Adrenal gland (tissue), 12 donors: ENCODE data around the gene DDX18. TPM values are rescaled to one million over a fixed set of nuclear protein-coding genes. Genes with fewer than 3 reads are reported as not detected.

Source experiments
- DNase-seq, 7 donors: peaks; one replicate each; pipeline ENCODE4 v3.0.0-alpha.2; 2019 to 2020
- H3K27ac ChIP-seq, 5 donors: fragments of 200-600 bp; sonication (generic) in 4 of 5; 1 replicate in 3 of 5; 2 replicates in 2 of 5; pipeline versions ENCODE4 v1.5.1 to v1.8.0; 2016 to 2020; ENCODE audit warnings: mild to moderate bottlenecking in 1 of 5
- H3K27me3 ChIP-seq: fragments of 200-600 bp; 2 replicates; pipeline ENCODE4 v1.8.0; 2021
- H3K36me3 ChIP-seq, 2 donors: fragments of 200-600 bp; replicated peaks in 1 of 2; 1 replicate in 1 of 2; 2 replicates in 1 of 2; pipeline versions ENCODE4 v1.5.1 to v1.8.0; 2018 to 2022
- H3K4me1 ChIP-seq, 2 donors: fragments of 200-600 bp; replicated peaks in 1 of 2; 1 replicate in 1 of 2; 2 replicates in 1 of 2; pipeline versions ENCODE4 v1.5.1 to v1.8.0; 2018 to 2021
- H3K4me3 ChIP-seq, 4 donors: fragments of 200-600 bp; sonication (generic) in 3 of 4; one replicate each; pipeline ENCODE4 v1.5.1; 2016 to 2018
- H3K9me3 ChIP-seq, 3 donors: fragments of 200-600 bp; sonication (generic) in 1 of 3; replicated peaks in 1 of 3; 1 replicate in 2 of 3; 2 replicates in 1 of 3; pipeline versions ENCODE4 v1.5.1 to v1.8.0; 2016 to 2021
- POLR2A ChIP-seq, 2 donors: fragments of 450-650 bp; IDR thresholded peaks; one replicate each; pipeline ENCODE4 v1.6.1; 2017; ENCODE audit warnings: antibody characterized with exemption in 2 of 2, mild to moderate bottlenecking in 2 of 2, moderate library complexity in 1 of 2
- WGBS, 4 donors: extraction: QIAGEN DNeasy Blood & Tissue Kit in 2 of 4; methylation state at CpG; one replicate each; pipeline versions ENCODE4 v1.1.5 to v1.1.7; 2013 to 2017; 5-methylcytosine and 5-hydroxymethylcytosine counted together
- intact Hi-C, 2 donors: fragments of 100-400 bp; cut with DNase I; formaldehyde crosslinking; loops; one replicate each; pipeline versions ENCODE4 v1.14.1 to v1.15.0; 2022 to 2023
- polyA plus RNA-seq, 3 donors: library from polyadenylated mRNA; stranded (reverse); fragments of 200-250 nt in 2 of 3; fragments of 350-450 nt in 1 of 3; fragmentation: Illumina TruSeq in 1 of 3; extraction: RNeasy Lipid Tissue Mini Kit (QIAGEN cat#74804) in 1 of 3; gene quantifications; one replicate each; pipeline ENCODE4 v1.2.3, GENCODE V29; 2013 to 2014
- total RNA-seq, 9 donors: library from RNA; depleted of rRNA in 4 of 9; stranded (reverse); fragments of >200 nt in 4 of 9; fragments of 120-200 nt in 1 of 9; fragmentation: NEBNext Ultra II Directional in 1 of 9; extraction: Animal tissue kit (Norgen Biotek cat#: 25700) in 1 of 9; gene quantifications; one replicate each; pipeline versions ENCODE4 v1.1.0 to v1.2.4, GENCODE V29; 2013 to 2023
- TF ChIP-seq, protein P1 (sequence below), 6 experiments: fragments of 450-650 bp in 4 of 6; fragments of 200-600 bp in 2 of 6; sonication (generic) in 1 of 6; IDR thresholded peaks; 1 replicate in 5 of 6; 2 replicates in 1 of 6; pipeline versions ENCODE4 v1.5.1 to v1.8.0; 2016 to 2021; ENCODE audit warnings: antibody characterized with exemption in 6 of 6, mild to moderate bottlenecking in 2 of 6, moderate library complexity in 1 of 6
- donor health status: healthy with polysubstance abuse.
- donor health status: Bipolar disorder and iron deficiency.
- donor health status: DM: yes; HTN: yes; CAD: no.
- donor health status: DM: no; HTN: no; CAD: no.
- donor health status: DM: no; HTN: no; CAD: no.
- donor health status: DM: yes; HTN: yes; CAD: no.

The DDX18 gene
- total and polyA plus RNA-seq, 12 donors: 15.9 to 69.3 (median 39.8) TPM

DNA sequence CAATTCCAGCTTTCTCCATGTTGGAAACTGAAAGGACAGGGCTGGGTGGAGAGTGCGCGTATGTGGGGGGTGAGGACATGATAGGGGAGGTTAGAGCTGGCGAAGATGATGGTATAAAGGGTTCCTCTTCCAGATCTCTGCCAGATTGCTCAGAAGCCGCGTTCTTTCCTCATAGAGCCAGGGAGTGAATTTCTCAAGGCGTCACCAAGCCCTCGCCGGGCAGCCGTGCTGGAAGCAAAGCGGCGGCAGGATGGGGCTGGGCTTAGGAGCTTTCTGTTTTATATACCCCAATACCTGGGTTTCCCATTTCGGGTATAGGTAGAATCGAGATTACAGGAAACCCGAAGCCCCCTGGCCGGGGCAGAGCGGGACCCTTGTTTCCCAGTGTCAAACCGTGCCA, 43.8 kb downstream of the DDX18 start:
- TF ChIP-seq, protein P1, sequence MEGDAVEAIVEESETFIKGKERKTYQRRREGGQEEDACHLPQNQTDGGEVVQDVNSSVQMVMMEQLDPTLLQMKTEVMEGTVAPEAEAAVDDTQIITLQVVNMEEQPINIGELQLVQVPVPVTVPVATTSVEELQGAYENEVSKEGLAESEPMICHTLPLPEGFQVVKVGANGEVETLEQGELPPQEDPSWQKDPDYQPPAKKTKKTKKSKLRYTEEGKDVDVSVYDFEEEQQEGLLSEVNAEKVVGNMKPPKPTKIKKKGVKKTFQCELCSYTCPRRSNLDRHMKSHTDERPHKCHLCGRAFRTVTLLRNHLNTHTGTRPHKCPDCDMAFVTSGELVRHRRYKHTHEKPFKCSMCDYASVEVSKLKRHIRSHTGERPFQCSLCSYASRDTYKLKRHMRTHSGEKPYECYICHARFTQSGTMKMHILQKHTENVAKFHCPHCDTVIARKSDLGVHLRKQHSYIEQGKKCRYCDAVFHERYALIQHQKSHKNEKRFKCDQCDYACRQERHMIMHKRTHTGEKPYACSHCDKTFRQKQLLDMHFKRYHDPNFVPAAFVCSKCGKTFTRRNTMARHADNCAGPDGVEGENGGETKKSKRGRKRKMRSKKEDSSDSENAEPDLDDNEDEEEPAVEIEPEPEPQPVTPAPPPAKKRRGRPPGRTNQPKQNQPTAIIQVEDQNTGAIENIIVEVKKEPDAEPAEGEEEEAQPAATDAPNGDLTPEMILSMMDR (IDR thresholded peaks at IDR 0.05): no peak
- TF ChIP-seq POLR2A (IDR thresholded peaks at IDR 0.05): no peak
- Histone ChIP-seq H3K9me3 (no peaks in the 10 kb centered on the region), H3K27me3 (peaks cover 15% of the 10 kb centered on the region)

DNA sequence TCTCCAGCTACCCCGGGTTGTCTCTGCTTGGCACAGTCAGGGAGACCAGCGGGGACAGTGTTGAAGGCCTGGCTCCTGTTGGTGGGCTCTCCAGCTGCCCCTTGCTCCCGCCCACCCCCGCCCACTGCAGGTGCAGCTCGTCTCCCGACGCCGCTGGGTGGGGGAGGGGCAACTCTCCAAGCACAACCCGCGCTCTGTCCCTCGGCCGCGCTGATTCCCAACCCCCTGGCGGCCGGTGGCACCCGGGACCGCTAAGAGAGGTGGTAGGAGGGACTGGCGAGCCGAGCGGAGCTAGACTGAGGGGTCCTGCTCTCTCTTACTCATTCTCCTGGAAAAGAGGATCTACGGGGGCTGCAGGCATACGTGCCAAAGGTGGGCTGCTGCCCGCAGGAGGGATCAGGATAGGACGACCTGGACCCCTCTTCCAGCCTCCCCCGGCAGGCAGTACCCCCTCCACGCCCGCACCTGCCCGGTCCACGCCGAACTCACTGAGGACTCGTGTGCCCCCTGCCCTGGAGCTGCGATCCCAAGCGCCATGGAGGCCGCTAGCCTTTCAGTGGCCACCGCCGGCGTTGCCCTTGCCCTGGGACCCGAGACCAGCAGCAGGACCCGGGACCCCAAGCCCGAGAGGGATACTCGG, 44.5 kb downstream of the DDX18 start:
- TF ChIP-seq POLR2A (IDR thresholded peaks at IDR 0.05): no peak
- TF ChIP-seq, protein P1 (IDR thresholded peaks at IDR 0.05): no peak
- H3K9me3 ChIP-seq: no peaks in the 10 kb centered on the region
- no peaks in the 10 kb centered on the region for H3K36me3 ChIP-seq
- H3K4me1 ChIP-seq: no peaks in the 10 kb centered on the region
- H3K4me3 ChIP-seq: no peak overlapping the region
- no peak for DNase-seq
- WGBS, 4 donors: 50 to 72% (median 62%) methylated on average over 4 to 41 of the region's 41 CpGs
- peaks cover 15% of the 10 kb centered on the region for H3K27me3 ChIP-seq
- H3K27ac ChIP-seq: no peak overlapping the region
- intact Hi-C loops: no loop called here

More for the DNA sequence above, 43.8 kb downstream of the DDX18 start:
- intact Hi-C loops: no loop called here
- Histone ChIP-seq H3K4me1 (no peaks in the 10 kb centered on the region), H3K27ac (no peak overlapping the region), H3K4me3 (no peak overlapping the region), H3K36me3 (no peaks in the 10 kb centered on the region)
- no peak for DNase-seq
- 57 to 83% (median 72%) methylated on average over 15 to 17 of the region's 17 CpGs for WGBS, 4 donors

DNA sequence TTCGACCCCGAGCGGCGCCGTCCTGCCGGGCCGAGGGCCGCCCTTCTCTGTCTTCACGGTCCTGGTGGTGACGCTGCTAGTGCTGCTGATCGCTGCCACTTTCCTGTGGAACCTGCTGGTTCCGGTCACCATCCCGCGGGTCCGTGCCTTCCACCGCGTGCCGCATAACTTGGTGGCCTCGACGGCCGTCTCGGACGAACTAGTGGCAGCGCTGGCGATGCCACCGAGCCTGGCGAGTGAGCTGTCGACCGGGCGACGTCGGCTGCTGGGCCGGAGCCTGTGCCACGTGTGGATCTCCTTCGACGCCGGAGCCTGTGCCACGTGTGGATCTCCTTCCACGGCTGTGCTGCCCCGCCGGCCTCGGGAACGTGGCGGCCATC, 45.0 kb downstream of the DDX18 start:
- TF ChIP-seq POLR2A (IDR thresholded peaks at IDR 0.05): no peak
- TF ChIP-seq, protein P1 (IDR thresholded peaks at IDR 0.05): no peak
- Histone ChIP-seq H3K9me3 (no peaks in the 10 kb centered on the region), H3K4me1 (no peaks in the 10 kb centered on the region), H3K4me3 (no peak overlapping the region), H3K36me3 (no peaks in the 10 kb centered on the region), H3K27me3 (peaks cover 13% of the 10 kb centered on the region), H3K27ac (no peak overlapping the region)
- intact Hi-C loops: no loop called here
- WGBS, 4 donors: 64 to 88% (median 71%) methylated on average over 18 to 44 of the region's 44 CpGs
- DNase-seq: no peak

DNA sequence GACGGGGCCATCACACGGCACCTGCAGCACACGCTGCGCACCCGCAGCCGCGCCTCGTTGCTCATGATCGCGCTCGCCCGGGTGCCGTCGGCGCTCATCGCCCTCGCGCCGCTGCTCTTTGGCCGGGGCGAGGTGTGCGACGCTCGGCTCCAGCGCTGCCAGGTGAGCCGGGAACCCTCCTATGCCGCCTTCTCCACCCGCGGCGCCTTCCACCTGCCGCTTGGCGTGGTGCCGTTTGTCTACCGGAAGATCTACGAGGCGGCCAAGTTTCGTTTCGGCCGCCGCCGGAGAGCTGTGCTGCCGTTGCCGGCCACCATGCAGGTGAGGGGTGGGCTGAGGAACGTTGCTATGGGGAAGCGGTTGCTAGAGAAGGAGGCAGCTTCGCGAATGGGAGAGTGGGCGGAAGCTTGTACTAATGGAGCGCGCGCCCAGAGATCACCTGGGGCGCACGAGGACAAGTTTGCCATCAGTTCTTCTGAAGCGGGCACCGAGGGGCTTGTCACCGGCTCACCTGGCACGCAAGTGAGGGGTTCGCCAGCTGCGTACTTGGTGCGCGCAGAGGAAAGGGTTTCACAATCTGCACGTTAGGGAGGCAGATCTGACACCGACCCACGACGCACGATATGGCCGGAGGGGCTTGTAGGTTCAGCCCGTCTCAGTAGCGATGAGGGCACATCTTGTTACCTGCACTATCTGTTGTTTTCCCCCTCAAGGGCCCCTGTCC, 45.6 kb downstream of the DDX18 start:
- Histone ChIP-seq H3K27ac (no peak overlapping the region), H3K4me1 (no peaks in the 10 kb centered on the region), H3K36me3 (no peaks in the 10 kb centered on the region), H3K9me3 (no peaks in the 10 kb centered on the region), H3K4me3 (peak overlapping the region in 1 of 4 donors; percentile 19), H3K27me3 (peaks cover 11% of the 10 kb centered on the region)
- TF ChIP-seq, protein P1 (IDR thresholded peaks at IDR 0.05): no peak
- no peak for TF ChIP-seq POLR2A (IDR thresholded peaks at IDR 0.05)
- 36 to 51% (median 44%) methylated on average over 11 to 69 of the region's 69 CpGs for WGBS, 4 donors
- no peak for DNase-seq
- intact Hi-C loops: no loop called here
